A549 treated with AZD9567 at 1 μM for 4 hours (cell line): ENCODE results near the gene ZBTB3. TPM values are rescaled to one million over a fixed set of nuclear protein-coding genes. Genes with fewer than 3 reads are reported as not detected.

Experiments
- total RNA-seq: library from RNA; stranded (reverse); fragments of 200-300 nt; extraction: Qiagen RNA extraction; gene quantifications from 5 replicates; pipeline ENCODE4 v1.2.3, GENCODE V29; 2022; ENCODE audit not compliant: insufficient read depth

ZBTB3 gene
- 1.0 to 2.9 TPM (median 1.3 TPM) in 5 replicates for total RNA-seq

GRCh38 chr11:62753736-62754603 is at the start of gene ZBTB3:
ZBTB3 (minus strand) TSS chr11:62754160; CDS start chr11:62753664, 496 bp downstream.

GRCh38 chr11:62791501-62792201 is 37.7 kb upstream of the ZBTB3 start, which contains the start of gene TMEM223:
TMEM223 (minus strand) TSS chr11:62792006; CDS start chr11:62791994, 12 bp downstream.

GRCh38 chr11:62787005-62787759 is 33.2 kb upstream of the ZBTB3 start, which contains the start of gene TMEM179B:
TMEM179B (plus strand) TSS chr11:62787402; CDS start chr11:62787432, 30 bp downstream.

GRCh38 chr11:62771144-62772021 is 17.4 kb upstream of the ZBTB3 start, which contains the start of gene TAF6L:
TAF6L (plus strand) TSS chr11:62771396; CDS start chr11:62775784, 4,388 bp downstream.

GRCh38 chr11:62728171-62728988 is 25.6 kb downstream of the ZBTB3 start, which contains the start of gene TTC9C:
TTC9C (plus strand) TSS chr11:62728486; CDS start chr11:62728849, 363 bp downstream.

GRCh38 chr11:62727165-62727871 is 26.6 kb downstream of the ZBTB3 start, which contains the start of gene HNRNPUL2:
HNRNPUL2 (minus strand) TSS chr11:62727457; CDS start chr11:62727156, 301 bp downstream.

GRCh38 chr11:62707277-62707861 is 46.6 kb downstream of the ZBTB3 start, which contains the start of the genes BSCL2 and GNG3:
BSCL2 (minus strand) TSS chr11:62707424; CDS start chr11:62707195, 229 bp downstream.
GNG3 (plus strand) TSS chr11:62707676; CDS start chr11:62708296, 620 bp downstream.

Other genes with a start within 250 kb of the ZBTB3 start
- gene AHNAK, start 207.4 kb downstream of the ZBTB3 start, total RNA-seq, result 302 to 368 TPM (median 355 TPM) in 5 replicates
- 1,906 to 2,030 TPM (median 1,958 TPM) in 5 replicates for gene EEF1G, start 180.3 kb downstream of the ZBTB3 start, total RNA-seq
- gene TUT1, start 162.6 kb downstream of the ZBTB3 start, total RNA-seq, result 11.0 to 17.1 TPM (median 16.1 TPM) in 5 replicates
- gene MTA2, start 152.3 kb downstream of the ZBTB3 start, total RNA-seq, result 78.1 to 84.0 TPM (median 82.0 TPM) in 5 replicates
- 19.0 to 24.5 TPM (median 22.2 TPM) in 5 replicates for gene EML3, start 141.4 kb downstream of the ZBTB3 start, total RNA-seq
- 1.6 to 4.0 TPM (median 3.3 TPM) in 5 replicates for gene ROM1, start 140.9 kb downstream of the ZBTB3 start, total RNA-seq
- gene B3GAT3, start 132.2 kb downstream of the ZBTB3 start, total RNA-seq, result 31.5 to 62.5 TPM (median 57.4 TPM) in 5 replicates
- 235 to 274 TPM (median 257 TPM) in 5 replicates for gene GANAB, start 107.5 kb downstream of the ZBTB3 start, total RNA-seq
- gene INTS5, start 100.9 kb downstream of the ZBTB3 start, total RNA-seq, result 23.9 to 26.5 TPM (median 25.3 TPM) in 5 replicates
- 105 to 143 TPM (median 136 TPM) in 5 replicates for gene C11orf98, start 89.0 kb downstream of the ZBTB3 start, total RNA-seq
- gene CSKMT, start 88.8 kb downstream of the ZBTB3 start, total RNA-seq, result 13.6 to 21.8 TPM (median 18.4 TPM) in 5 replicates
- gene UQCC3, start 82.5 kb downstream of the ZBTB3 start, total RNA-seq, result 19.0 to 37.4 TPM (median 35.6 TPM) in 5 replicates
- 2.6 to 5.1 TPM (median 4.1 TPM) in 5 replicates for gene LBHD1, start 81.9 kb downstream of the ZBTB3 start, total RNA-seq
- gene UBXN1, start 75.1 kb downstream of the ZBTB3 start, total RNA-seq, result 86.8 to 127 TPM (median 119 TPM) in 5 replicates
- gene LRRN4CL, start 64.6 kb downstream of the ZBTB3 start, total RNA-seq, result 0.06 to 0.13 TPM (median 0.10 TPM) in 4 of 5 replicates, not detected in the other
- gene BSCL2, start 46.7 kb downstream of the ZBTB3 start, total RNA-seq, result 42.8 to 90.9 TPM (median 77.6 TPM) in 5 replicates
- gene GNG3, start 46.5 kb downstream of the ZBTB3 start, total RNA-seq, result 0.09 TPM in 1 of 5 replicates, not detected in the others
- 37.9 to 42.5 TPM (median 40.9 TPM) in 5 replicates for gene HNRNPUL2, start 26.7 kb downstream of the ZBTB3 start, total RNA-seq
- 30.4 to 50.8 TPM (median 32.7 TPM) in 5 replicates for gene TTC9C, start 25.7 kb downstream of the ZBTB3 start, total RNA-seq
- 165 to 192 TPM (median 183 TPM) in 5 replicates for gene POLR2G, start 7.4 kb upstream of the ZBTB3 start, total RNA-seq
- 14.2 to 15.2 TPM (median 14.7 TPM) in 5 replicates for gene TAF6L, start 17.2 kb upstream of the ZBTB3 start, total RNA-seq
- gene TMEM179B, start 33.2 kb upstream of the ZBTB3 start, total RNA-seq, result 66.2 to 95.9 TPM (median 86.1 TPM) in 5 replicates
- 20.3 to 33.0 TPM (median 29.3 TPM) in 5 replicates for gene TMEM223, start 37.8 kb upstream of the ZBTB3 start, total RNA-seq
- gene NXF1, start 51.3 kb upstream of the ZBTB3 start, total RNA-seq, result 59.2 to 67.6 TPM (median 64.3 TPM) in 5 replicates
- 18.0 to 29.8 TPM (median 27.4 TPM) in 5 replicates for gene STX5, start 77.9 kb upstream of the ZBTB3 start, total RNA-seq
- not detected in 5 replicates for gene TEX54, start 78.7 kb upstream of the ZBTB3 start, total RNA-seq
- gene WDR74, start 85.4 kb upstream of the ZBTB3 start, total RNA-seq, result 56.0 to 86.0 TPM (median 83.4 TPM) in 5 replicates
- gene SLC3A2, start 126.7 kb upstream of the ZBTB3 start, total RNA-seq, result 779 to 1,086 TPM (median 990 TPM) in 5 replicates
- 0.03 to 0.06 TPM (median 0.03 TPM) in 3 of 5 replicates, not detected in the others for gene CHRM1, start 167.2 kb upstream of the ZBTB3 start, total RNA-seq
- not detected in 5 replicates for gene SLC22A6, start 230.8 kb upstream of the ZBTB3 start, total RNA-seq